ENCODE measurements around the gene MADD.
A peak's percentile ranks its signal among the peaks of the same experiment; 100 is the strongest.

Gene MADD

DNA sequence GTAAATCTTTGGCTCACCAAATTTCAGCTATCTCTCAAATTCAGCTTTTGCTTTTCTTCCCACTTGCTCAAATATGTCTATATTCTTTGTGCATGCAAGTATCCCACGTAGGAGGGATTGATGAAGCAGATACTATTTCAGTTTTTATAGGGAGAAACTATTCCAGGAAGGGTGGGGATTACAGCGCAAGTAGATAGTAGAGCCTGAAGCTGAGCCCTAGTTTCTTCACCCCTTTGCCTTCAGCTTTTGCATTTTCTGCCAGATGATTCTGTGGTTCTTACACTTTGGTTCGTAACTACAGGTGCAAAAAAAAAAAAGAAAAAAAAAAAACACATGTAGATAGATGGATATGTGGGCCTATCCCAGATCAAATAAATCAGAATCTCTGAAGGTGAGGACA lies 18.2 kb upstream of the MADD start:
- no peak for DNase-seq (ENCODE audit: low read depth in 2 of 2, low spot score in 1 of 2)

DNA sequence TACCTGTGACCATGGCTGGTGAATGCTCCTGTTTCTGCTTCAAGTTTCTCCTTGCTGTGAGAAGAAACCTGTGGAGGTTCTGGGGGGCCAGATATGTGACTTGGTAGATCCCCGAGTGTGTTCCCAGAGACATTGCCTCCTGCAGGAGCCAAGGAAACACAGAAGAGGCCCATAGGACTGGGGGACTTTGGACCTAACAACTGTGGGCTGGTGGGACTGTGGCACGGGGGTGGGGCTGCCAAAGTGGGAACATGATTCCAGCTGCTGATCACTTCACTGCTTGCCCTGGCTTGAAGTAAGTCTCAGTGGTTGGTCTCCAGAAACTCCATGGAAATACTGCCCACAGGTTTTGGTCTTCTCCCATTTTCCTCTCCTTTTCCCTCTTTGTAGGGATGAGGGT lies 16.3 kb upstream of the MADD start:
- DNase-seq (ENCODE audit: low read depth in 2 of 2, low spot score in 1 of 2) = no peak

DNA sequence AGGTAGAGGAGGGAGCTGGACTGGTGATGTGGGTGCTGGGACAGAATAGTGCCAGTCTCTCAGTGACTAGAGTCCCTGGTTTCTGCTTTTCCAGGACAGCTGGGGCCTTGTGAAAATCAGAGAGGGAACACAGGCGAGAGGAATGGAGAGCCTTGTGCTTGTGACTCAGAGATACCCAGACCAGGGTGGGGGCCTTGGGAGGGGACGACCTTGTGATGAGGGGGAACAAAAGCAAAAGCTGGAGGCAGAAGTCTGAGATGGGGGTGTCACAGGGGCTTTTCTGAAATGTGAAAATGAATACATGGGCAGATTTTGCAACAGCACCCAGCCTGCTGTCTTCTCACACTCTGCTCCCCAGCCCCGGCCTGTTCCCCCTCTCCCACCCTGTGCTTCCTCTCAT lies 15.5 kb upstream of the MADD start:
- no peak for DNase-seq (ENCODE audit: low read depth in 2 of 2, low spot score in 1 of 2)

DNA sequence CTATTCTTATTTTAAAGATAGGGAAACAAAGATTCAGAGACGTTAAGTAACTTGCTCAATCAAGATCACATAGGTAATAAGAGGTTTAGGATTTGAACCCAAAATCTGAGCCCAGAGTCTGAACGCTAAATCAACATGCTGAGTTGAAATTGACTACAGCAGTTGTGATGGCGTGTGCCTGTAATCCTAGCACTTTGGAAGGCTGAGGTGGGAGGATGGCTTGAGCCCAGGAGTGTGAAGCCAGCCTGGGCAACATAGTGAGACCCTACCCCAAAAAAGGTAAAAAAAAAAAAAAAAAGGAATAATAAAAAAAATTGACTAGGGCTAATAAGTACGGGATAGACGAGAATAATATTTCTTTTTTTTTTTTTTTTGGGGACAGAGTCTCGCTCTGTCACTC lies 13.6 kb upstream of the MADD start:
- DNase-seq (ENCODE audit: low read depth in 2 of 2, low spot score in 1 of 2) = no peak

DNA sequence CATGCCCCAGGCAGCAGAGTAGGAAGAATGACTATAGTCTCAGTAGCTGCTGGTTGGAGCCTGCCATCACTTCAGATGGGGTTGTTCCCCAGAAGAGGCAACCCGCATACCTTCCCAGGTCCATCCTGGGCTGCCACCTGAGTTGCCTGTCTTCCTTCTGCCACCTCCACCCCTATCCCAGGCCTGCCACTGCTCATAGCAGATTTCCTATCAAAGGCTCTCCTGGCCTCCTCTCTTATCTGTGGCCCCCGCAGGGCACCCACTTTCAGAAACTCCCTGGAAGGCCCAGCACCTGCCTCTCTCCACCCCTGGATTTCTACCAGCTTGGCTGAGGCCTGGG lies 12.8 kb upstream of the MADD start:
- no peak for DNase-seq (ENCODE audit: low read depth in 2 of 2, low spot score in 1 of 2)

DNA sequence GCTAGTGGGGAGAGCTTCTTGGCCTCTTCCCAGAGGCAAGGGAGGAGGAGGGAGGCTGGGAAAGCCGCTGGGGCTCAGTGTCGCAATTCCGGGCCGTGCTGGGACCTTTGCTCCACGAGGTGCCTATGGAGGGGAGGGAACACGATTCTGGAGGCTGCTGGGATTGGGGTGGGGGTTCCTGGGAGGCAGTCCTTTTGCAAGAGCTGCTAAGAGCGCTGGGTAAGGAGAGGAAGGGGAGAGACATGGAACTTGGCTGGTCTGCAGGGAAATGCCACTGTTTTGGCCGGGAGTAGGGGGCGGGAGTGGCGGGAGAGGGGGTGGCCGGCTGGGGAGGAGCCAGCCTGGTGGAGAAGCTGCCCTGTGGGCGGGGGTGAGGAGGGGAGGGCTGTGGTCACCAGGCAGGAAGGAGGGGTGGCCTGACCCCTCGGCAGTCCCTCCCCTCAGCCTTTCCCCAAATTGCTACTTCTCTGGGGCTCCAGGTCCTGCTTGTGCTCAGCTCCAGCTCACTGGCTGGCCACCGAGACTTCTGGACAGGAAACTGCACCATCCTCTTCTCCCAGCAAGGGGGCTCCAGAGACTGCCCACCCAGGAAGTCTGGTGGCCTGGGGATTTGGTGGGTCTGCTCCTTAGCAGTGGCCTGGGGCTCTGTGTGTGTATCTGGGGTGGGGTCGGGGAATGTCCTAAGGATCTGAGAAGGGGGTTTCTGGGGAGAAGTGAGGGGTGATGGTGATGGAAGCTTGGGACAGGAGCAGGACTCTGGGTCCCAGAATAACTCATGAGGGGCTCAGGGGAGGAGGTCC lies 12.2 kb upstream of the MADD start, which contains the start of gene NR1H3:
Gene NR1H3, plus strand, starts transcription at position 480 of the 800 bp plus-strand sequence. CDS start 1,221 bp downstream, outside the sequence.
- DNase-seq (ENCODE audit: low read depth in 2 of 2, low spot score in 1 of 2) = no peak

DNA sequence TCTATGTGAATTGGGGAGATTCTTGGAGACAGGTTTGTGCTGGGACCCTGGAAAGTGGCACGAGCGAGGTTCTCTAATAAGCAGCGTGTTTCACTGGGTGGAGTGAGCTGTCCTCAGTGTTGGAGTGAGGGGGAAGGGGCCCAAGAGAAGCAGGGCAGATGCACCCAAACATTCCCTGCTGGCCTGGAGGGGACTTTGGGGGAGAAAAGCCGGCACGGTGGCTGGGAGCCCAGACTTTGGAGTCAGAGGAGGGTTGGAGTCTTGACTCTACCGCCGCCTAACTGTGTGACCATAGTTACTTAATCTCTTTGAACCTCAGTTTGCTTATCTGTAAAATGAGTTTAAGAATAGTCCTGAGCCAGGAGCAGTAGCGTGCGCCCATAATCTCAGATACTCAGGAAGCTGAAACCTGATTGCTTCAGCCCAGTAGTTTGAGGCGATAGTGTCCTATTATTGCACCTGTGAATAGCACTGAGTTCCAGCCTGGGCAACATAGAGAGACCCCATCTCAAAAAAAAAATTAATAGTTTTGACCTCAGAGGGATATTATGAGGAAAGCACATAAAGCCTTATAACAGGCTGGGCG lies 11.5 kb upstream of the MADD start:
- DNase-seq (ENCODE audit: low read depth in 2 of 2, low spot score in 1 of 2) = no peak

DNA sequence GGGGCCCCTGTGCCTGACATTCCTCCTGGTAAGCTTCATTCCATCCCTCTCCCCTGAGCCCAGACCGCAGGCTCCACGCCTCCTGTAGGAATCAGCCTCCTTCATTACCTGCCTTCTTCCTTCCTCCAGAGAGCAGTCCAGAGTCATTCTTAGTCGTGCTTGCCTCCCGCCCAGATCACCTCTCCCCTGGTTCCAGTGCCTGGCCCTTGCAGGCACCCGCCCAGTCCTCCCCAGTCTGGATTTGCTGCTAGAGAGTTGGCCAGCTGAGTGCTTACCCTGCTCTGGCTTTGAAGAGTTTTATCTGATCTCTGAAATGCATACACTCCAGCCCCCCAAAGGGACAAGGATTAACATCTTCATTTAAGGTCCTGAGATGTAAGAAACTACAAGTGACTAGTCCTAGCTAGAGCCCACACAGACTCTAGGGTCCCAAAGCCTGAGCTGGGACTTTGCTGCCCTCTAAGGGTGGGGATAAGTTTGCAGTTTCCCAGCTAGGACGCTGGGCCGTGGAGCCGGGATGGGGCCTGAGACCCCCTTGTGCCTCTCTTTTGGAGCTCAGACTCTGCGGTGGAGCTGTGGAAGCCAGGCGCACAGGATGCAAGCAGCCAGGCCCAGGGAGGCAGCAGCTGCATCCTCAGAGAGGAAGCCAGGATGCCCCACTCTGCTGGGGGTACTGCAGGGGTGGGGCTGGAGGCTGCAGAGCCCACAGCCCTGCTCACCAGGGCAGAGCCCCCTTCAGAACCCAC lies 10.5 kb upstream of the MADD start:
- DNase-seq (ENCODE audit: low read depth in 2 of 2, low spot score in 1 of 2) = no peak

DNA sequence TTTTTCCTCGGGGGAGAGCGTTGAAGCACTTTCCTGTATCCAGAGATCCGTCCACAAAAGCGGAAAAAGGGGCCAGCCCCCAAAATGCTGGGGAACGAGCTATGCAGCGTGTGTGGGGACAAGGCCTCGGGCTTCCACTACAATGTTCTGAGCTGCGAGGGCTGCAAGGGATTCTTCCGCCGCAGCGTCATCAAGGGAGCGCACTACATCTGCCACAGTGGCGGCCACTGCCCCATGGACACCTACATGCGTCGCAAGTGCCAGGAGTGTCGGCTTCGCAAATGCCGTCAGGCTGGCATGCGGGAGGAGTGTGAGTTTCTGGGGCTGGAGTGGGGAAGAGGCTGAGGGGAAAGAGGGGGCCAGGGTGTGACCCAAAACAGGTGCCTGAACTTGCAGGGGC lies 9.6 kb upstream of the MADD start:
- DNase-seq (ENCODE audit: low read depth in 2 of 2, low spot score in 1 of 2) = no peak

DNA sequence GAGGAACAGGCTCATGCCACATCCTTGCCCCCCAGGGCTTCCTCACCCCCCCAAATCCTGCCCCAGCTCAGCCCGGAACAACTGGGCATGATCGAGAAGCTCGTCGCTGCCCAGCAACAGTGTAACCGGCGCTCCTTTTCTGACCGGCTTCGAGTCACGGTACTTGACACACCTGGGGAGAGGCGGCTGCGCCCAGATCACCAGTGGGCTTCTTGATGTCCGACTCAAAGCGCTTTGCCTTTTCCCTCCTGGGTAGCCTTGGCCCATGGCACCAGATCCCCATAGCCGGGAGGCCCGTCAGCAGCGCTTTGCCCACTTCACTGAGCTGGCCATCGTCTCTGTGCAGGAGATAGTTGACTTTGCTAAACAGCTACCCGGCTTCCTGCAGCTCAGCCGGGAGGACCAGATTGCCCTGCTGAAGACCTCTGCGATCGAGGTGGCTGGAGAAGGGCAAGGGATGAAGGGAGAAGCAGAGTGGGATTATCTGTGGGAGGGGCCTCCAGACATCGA lies 8.6 kb upstream of the MADD start:
- no peak for DNase-seq (ENCODE audit: low read depth in 2 of 2, low spot score in 1 of 2)

DNA sequence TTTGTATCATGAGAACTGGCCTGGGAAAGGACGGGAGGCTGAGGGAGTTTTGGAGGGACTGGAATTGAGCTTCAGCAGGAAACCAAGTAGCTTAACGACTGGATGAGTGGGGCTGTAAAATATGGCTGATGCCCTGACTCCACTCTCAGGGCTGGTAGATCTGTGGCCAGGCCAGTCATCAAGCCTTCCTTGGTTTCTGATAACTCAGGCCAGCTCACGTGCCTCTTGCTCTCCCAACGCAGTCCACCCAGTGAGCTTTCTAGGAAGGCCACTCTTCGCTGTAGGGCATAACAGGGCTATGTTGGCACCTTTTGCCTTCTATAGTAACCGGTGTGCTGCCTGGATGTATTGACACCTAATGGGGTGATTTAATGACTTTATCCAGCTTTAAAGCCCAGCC lies 5.8 kb upstream of the MADD start:
- DNase-seq (ENCODE audit: low read depth in 2 of 2, low spot score in 1 of 2) = no peak

DNA sequence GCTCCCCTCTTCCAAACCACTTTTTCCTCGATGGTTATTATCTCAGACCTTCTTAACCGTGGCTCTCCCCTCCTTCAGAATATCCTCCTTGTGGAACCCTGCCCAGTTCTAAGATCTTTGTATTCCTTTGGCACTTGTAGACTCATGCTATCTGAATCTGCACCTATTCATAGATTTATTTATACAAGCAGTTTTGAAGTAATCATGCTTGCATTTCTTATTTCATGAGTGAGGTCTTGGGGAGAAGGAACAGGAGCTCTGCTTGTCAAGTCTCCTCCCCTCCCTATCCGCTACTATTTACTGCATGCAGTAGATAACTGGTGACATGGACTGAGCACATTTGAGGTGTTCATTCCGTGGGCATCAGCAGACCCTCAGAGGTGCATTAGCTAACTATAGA lies 5.4 kb upstream of the MADD start:
- no peak for DNase-seq (ENCODE audit: low read depth in 2 of 2, low spot score in 1 of 2)

DNA sequence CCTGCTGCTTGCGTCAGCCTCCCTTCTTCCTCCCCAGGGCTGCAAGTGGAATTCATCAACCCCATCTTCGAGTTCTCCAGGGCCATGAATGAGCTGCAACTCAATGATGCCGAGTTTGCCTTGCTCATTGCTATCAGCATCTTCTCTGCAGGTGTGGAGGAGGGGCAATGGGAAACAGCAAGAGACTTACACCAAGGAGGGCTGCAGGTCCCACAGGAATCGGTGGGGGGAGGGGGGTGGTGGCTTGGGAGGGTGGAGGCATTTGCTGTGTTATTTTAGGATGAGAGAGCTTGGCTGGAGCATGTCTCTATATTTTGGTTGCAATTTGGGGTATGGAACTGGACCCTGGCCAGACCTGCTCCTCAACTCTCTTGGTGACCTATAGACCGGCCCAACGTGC lies 2.1 kb upstream of the MADD start:
- no peak for DNase-seq (ENCODE audit: low read depth in 2 of 2, low spot score in 1 of 2)

DNA sequence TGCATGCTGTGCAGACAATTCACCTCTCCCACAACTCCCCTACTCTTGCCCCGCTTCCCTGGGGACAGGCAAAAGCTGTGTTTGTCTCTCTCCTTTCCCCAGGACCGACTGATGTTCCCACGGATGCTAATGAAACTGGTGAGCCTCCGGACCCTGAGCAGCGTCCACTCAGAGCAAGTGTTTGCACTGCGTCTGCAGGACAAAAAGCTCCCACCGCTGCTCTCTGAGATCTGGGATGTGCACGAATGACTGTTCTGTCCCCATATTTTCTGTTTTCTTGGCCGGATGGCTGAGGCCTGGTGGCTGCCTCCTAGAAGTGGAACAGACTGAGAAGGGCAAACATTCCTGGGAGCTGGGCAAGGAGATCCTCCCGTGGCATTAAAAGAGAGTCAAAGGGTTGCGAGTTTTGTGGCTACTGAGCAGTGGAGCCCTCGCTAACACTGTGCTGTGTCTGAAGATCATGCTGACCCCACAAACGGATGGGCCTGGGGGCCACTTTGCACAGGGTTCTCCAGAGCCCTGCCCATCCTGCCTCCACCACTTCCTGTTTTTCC lies 1.4 kb upstream of the MADD start:
- DNase-seq (ENCODE audit: low read depth in 2 of 2, low spot score in 1 of 2) = no peak

DNA sequence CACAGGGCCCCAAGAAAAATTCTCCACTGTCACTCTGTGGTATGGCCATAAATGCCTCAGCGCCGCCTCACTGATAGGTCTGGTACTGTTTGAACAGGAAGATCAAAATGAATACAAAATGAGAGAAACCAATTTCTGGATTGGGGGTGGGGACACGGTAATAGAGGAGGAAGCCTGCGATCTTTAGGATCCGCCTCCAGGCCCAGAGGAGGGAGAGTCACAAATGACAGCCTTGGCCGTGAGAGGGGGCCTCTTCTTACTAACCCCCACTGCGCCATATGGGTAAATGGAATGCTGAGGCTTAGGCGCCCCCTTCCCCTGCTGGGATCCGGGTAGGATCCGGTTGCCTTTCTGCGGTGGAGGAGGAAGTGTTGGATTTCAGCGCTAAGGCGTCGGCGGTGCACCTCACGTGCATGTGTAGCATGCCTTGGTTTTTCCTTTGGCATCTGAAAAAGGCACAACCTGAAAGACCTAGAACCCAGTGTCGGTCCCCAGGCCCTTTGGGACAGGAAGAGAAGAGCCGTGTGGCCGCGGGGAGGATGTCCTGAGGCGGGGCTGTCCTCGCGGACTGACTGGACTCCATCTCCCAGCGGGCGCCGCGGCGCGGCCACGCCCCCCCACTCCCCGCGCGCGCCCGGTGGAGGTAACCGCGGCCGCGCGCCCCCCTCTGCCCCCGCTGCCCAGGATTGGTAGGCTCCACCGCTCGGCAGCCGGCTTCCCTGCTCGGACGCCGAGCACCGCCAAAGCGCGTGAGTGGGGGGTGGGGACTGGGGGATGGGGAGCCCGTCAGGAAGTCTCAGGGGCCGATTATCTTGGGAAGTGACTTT lies 718 bp upstream of the MADD start:
- DNase-seq (ENCODE audit: low read depth in 2 of 2, low spot score in 1 of 2) = peak; percentile 56 to 78

DNA sequence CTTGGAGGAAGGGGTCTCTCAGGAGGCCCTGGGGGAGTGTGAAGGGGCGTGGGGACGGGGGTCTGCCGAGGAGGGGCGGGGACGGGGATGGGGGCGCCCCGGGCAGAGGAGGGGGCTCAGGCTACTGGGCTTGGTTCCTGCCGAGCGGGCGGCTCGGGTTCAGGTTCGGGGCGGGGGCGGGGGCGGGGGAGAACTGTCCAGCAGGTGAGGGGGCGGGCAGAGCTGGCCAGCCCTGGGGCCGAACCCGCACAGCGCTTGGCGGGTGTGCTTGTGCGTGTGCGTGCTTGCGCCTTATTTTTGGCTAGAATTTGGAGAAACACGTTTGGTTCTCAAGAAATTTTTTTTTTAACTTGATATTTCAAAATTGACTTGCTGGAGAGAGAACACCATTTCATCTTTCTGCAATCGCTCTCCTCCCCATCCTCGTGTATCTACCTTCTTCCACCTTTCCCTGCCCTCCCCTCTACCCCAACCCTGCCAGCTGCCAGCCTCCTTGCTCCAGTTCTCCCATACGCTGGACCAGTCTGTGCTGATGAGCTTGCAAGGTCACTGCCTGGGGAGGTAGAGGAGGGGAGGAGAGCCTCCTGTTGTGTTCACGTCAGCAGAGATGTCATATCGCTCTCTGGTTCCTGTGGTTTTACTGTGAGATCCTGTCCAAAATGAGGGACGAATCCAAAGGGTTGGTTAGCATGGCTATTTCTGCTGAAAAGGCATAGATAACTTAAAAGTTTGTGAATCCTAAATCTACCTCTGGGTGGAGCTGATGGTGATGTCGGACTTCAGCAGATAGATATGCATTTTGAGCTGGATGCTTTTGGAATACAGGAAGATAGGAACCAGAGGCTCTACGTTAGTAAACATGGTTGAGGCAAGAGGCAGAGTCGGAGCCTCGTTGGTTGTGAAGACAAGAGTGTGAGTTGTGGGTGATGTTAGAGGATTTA lies 668 bp downstream of the MADD start:
- no peak for DNase-seq (ENCODE audit: low read depth in 2 of 2, low spot score in 1 of 2)

DNA sequence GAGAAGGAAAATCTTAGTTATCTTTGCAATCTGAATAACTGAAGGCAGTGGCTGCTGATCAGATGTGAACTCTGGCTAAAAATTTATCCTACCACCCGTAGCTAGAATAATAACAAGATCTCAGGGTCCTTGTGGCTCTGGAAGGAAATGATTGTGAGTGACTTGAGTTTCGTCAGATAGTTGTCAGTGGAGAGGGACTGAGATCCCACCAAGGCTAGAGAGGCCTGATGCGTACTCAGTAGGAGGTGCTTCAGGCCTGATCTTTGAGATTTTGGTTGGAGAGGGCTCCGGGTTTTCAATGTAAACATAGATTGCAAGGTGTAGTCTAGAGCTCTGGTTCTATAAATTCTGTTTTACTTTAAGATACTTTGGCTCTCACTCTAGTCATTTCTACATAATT lies 1.4 kb downstream of the MADD start:
- no peak for DNase-seq (ENCODE audit: low read depth in 2 of 2, low spot score in 1 of 2)

DNA sequence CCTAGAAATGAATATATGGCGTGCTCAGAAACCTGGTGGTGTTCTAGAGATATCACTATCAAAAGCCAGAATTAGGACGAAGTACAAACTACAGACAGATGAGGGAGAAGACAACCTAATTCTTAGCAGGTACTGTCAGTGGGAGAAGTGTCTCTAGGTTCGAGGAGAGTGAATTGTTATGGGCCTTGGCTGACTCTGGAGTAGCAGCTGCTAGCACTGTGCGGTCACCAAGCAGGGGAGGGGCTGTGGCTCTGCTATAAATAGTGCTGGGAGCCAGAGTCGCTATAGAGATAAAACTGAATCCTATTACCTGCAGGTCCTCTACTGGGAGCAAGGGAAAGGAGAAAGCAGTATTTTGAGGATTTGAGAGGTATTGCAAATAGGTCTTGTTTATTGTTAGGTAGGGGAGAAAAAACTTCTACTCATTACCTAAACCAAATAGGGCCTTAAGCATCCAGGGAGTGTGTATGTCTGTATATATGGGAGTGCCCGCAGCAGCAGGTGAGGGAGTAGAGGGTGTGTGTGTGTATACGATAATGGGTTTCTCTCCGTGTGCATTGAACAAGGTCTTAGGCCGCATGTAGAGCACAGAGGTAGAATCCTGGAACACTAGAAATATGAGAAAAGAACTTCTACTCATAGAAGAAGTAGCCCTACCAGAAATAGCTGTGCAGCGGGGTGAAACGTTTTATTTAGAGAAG lies 2.2 kb downstream of the MADD start:
- no peak for DNase-seq (ENCODE audit: low read depth in 2 of 2, low spot score in 1 of 2)

DNA sequence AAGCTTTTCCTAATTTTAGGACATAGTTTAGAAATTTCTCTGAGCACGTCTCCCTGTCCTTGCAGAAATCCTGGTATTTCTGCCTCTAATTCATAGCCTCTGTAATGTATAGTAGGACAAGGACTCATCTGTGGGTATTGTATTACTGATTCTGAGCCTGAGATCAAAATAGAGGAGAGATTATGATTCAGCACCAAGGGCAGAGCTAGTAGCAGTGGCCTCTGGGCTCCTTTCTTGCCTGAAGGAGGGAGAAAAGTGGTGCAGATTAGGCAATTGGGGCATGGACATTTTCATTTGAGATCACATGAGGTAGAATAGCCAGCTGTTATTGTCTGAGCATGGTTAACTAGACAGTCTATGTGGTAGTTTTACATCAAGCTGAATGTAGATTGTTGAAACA lies 2.8 kb downstream of the MADD start:
- DNase-seq (ENCODE audit: low read depth in 2 of 2, low spot score in 1 of 2) = no peak
